22Rv1 (cell line): ENCODE results near the gene SBNO2.

ENCODE experiments used
- CTCF ChIP-seq: fragments of 450-650 bp; IDR thresholded peaks from 2 replicates; pipeline ENCODE4 v1.5.1; 2017; ENCODE audit warnings: mild to moderate bottlenecking
- ZFX ChIP-seq: fragments of 450-650 bp; IDR thresholded peaks from 2 replicates; pipeline ENCODE4 v1.6.1; 2017; ENCODE audit warnings: antibody characterized with exemption, borderline replicate concordance

DNA sequence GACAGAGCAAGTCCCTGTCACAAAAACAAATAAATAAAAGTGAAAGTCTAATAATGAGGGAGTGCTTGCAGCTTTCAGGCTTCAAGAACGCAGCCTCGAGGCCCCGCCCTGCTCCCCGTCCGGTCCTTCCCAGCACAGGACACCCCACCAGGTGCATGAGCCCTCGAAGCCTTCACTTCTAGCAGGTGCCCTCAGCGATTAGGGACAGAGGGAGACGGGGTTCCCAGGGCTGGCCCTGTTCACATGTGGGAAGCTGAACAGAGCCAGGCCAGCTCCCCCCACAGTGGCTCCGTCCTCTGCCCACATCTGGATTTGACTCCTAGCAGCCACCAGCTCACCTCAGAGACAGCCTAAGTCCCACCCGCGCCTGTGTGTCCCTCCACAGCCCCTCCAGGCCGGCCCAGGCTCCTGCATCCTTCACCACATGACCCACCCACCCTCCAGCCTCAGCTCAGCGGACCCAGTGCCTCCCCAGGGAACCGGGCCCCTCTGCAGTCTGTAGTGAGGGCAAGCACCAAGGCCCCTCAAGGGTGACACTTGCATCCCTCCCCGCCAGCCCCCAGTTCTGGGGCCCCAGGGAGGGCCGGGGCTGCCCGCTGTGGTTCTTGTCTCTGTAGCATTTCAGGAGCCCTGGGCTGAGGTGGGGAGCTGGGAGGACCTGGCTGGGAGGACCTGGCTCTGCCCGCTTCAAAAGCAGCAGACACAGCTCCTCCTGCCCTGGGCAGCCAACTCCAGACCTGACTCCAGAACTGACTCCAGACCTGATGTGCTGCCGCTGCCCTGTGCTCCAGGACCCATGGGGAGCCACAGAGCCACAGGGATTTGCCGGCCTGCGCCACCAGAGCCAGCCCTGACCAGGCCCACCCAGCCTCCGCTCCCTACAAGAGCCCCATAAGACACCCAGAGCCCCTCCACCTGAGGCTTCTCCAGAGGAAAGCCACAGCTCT is 43.0 kb downstream of the SBNO2 start:
- TF ChIP-seq CTCF (no peak), ZFX (no peak)
